Astrocyte (in vitro differentiated cells and primary cell): Measurements from ENCODE around the gene PCDH17. TPM values are rescaled to one million over a fixed set of nuclear protein-coding genes. Genes with fewer than 3 reads are reported as not detected.

Experiments used
- DNase-seq: peaks from one replicate; pipeline ENCODE4 v3.0.0-alpha.2; 2010; ENCODE audit warnings: low read depth
- FAIRE-seq: peaks from 2 replicates; lab custom pipeline; 2011; peaks lifted over from hg19 to GRCh38; lab: Jason Lieb, UNC
- H2AFZ ChIP-seq: 2 replicates; pipeline ENCODE4 v1.6.0; 2012; ENCODE audit warnings: low read depth, low read length, inconsistent platforms
- H3K27ac ChIP-seq: 2 replicates; pipeline ENCODE4 v1.5.1; 2011; ENCODE audit warnings: low read depth, low read length, inconsistent platforms
- H3K27me3 ChIP-seq: 2 replicates; pipeline ENCODE4 v1.6.0; 2011; ENCODE audit warnings: low read length, inconsistent platforms; ENCODE audit not compliant: insufficient read depth
- H3K36me3 ChIP-seq: 2 replicates; pipeline ENCODE4 v1.5.1; 2011; ENCODE audit warnings: low read length, inconsistent platforms; ENCODE audit not compliant: insufficient read depth
- H3K4me1 ChIP-seq: 2 replicates; pipeline ENCODE4 v1.5.1; 2011; ENCODE audit warnings: low read length, inconsistent platforms; ENCODE audit not compliant: insufficient read depth
- H3K4me2 ChIP-seq: 2 replicates; pipeline ENCODE4 v1.6.0; 2012; ENCODE audit warnings: low read length, inconsistent platforms
- H3K4me3 ChIP-seq: 2 replicates; pipeline ENCODE4 v1.5.1; 2011; ENCODE audit warnings: low read depth, mild to moderate bottlenecking, low read length, inconsistent platforms; ENCODE audit not compliant: insufficient read depth
- H3K79me2 ChIP-seq: 2 replicates; pipeline ENCODE4 v1.6.0; 2012; ENCODE audit warnings: mild to moderate bottlenecking, low read length, inconsistent platforms; ENCODE audit not compliant: insufficient read depth
- H3K9ac ChIP-seq: 2 replicates; pipeline ENCODE4 v1.6.0; 2012; ENCODE audit warnings: mild to moderate bottlenecking, low read length, inconsistent platforms
- H3K9me3 ChIP-seq: 2 replicates; pipeline ENCODE4 v1.5.1; 2012; ENCODE audit warnings: low read depth, mild to moderate bottlenecking, low read length, inconsistent platforms; ENCODE audit not compliant: insufficient read depth
- H4K20me1 ChIP-seq: 2 replicates; pipeline ENCODE4 v1.6.0; 2012; ENCODE audit warnings: low read length, inconsistent platforms; ENCODE audit not compliant: insufficient read depth
- H3K27ac Mint-ChIP-seq: one replicate; pipeline ENCODE4 v1.8.0; 2021; ENCODE audit warnings: mild to moderate bottlenecking, mixed read lengths; ENCODE audit not compliant: unreplicated experiment
- H3K27me3 Mint-ChIP-seq: one replicate; pipeline ENCODE4 v1.8.0; 2021; ENCODE audit warnings: low read depth, mixed read lengths; ENCODE audit not compliant: unreplicated experiment
- H3K36me3 Mint-ChIP-seq: one replicate; pipeline ENCODE4 v1.8.0; 2021; ENCODE audit warnings: low read depth, mixed read lengths; ENCODE audit not compliant: unreplicated experiment
- H3K4me1 Mint-ChIP-seq: one replicate; pipeline ENCODE4 v1.8.0; 2021; ENCODE audit warnings: low read depth, mixed read lengths; ENCODE audit not compliant: unreplicated experiment
- H3K4me3 Mint-ChIP-seq: one replicate; pipeline ENCODE4 v1.8.0; 2021; ENCODE audit warnings: mild to moderate bottlenecking, moderate library complexity, mixed read lengths; ENCODE audit not compliant: unreplicated experiment
- H3K9me3 Mint-ChIP-seq: one replicate; pipeline ENCODE4 v1.8.0; 2021; ENCODE audit warnings: mild to moderate bottlenecking, mixed read lengths; ENCODE audit not compliant: unreplicated experiment
- CTCF ChIP-seq: IDR thresholded peaks from 2 replicates; pipeline ENCODE4 v1.5.1; 2011; ENCODE audit warnings: low read depth, mild to moderate bottlenecking, inconsistent platforms, low read length, moderate library complexity; ENCODE audit not compliant: insufficient read depth
- EZH2 ChIP-seq: IDR thresholded peaks from 2 replicates; pipeline ENCODE4 v1.6.1; 2012; ENCODE audit warnings: mild to moderate bottlenecking, low read length, inconsistent platforms; ENCODE audit not compliant: insufficient read depth
- total RNA-seq: library from RNA; stranded (reverse); gene quantifications from 2 replicates; pipeline ENCODE4 v1.2.1, GENCODE V29; 2021

PCDH17 gene
- total RNA-seq, 1 donor from 2014 or later, result 2.1 TPM

GRCh38 chr13:57588639-57589038 is 42.9 kb upstream of the PCDH17 start:
- Histone ChIP-seq H3K36me3 (no peaks in the 10 kb centered on the region), H3K79me2 (no peaks in the 10 kb centered on the region), H3K27me3 (no peaks in the 10 kb centered on the region), H3K4me3 (no peak overlapping the region), H2AFZ (no peak overlapping the region), H3K4me1 (no peaks in the 10 kb centered on the region), H3K9me3 (no peaks in the 10 kb centered on the region), H4K20me1 (no peaks in the 10 kb centered on the region), H3K9ac (no peak overlapping the region), H3K4me2 (no peak overlapping the region), H3K27ac (no peak overlapping the region)
- Mint-ChIP-seq H3K4me3 (no peak overlapping the region), H3K36me3 (no peaks in the 10 kb centered on the region), H3K27me3 (no peaks in the 10 kb centered on the region), H3K9me3 (no peaks in the 10 kb centered on the region), H3K4me1 (no peaks in the 10 kb centered on the region), H3K27ac (no peak overlapping the region)
- no peak for TF ChIP-seq CTCF
- TF ChIP-seq EZH2, result no peak
- no peak for FAIRE-seq
- DNase-seq, result no peak

GRCh38 chr13:57595775-57596174 is 35.8 kb upstream of the PCDH17 start:
- H3K27me3 Mint-ChIP-seq, result no peaks in the 10 kb centered on the region
- H3K9me3 Mint-ChIP-seq, result no peaks in the 10 kb centered on the region
- no peak for FAIRE-seq
- no peaks in the 10 kb centered on the region for H3K4me1 Mint-ChIP-seq
- Histone ChIP-seq H3K4me1 (no peaks in the 10 kb centered on the region), H3K9me3 (no peaks in the 10 kb centered on the region), H3K27ac (no peak overlapping the region), H3K4me3 (no peak overlapping the region), H4K20me1 (no peaks in the 10 kb centered on the region), H3K27me3 (no peaks in the 10 kb centered on the region), H3K9ac (no peak overlapping the region), H3K36me3 (no peaks in the 10 kb centered on the region), H3K4me2 (no peak overlapping the region), H2AFZ (no peak overlapping the region), H3K79me2 (no peaks in the 10 kb centered on the region)
- H3K4me3 Mint-ChIP-seq, result no peak overlapping the region
- DNase-seq, result no peak
- H3K27ac Mint-ChIP-seq, result no peak overlapping the region
- TF ChIP-seq EZH2 (no peak), CTCF (no peak)
- no peaks in the 10 kb centered on the region for H3K36me3 Mint-ChIP-seq

GRCh38 chr13:57601536-57601935 is 30.0 kb upstream of the PCDH17 start:
- no peak overlapping the region for H3K4me3 Mint-ChIP-seq
- no peak for DNase-seq
- H3K4me1 ChIP-seq, result no peaks in the 10 kb centered on the region
- H3K9me3 Mint-ChIP-seq, result no peaks in the 10 kb centered on the region
- H3K4me2 ChIP-seq, result no peak overlapping the region
- H3K4me1 Mint-ChIP-seq, result no peaks in the 10 kb centered on the region
- no peaks in the 10 kb centered on the region for H3K9me3 ChIP-seq
- no peaks in the 10 kb centered on the region for H3K79me2 ChIP-seq
- no peak overlapping the region for H3K27ac Mint-ChIP-seq
- no peak overlapping the region for H3K9ac ChIP-seq
- no peaks in the 10 kb centered on the region for H3K36me3 ChIP-seq
- FAIRE-seq, result no peak
- H2AFZ ChIP-seq, result no peak overlapping the region
- H3K27me3 ChIP-seq, result no peaks in the 10 kb centered on the region
- TF ChIP-seq CTCF, result no peak
- TF ChIP-seq EZH2, result no peak
- H4K20me1 ChIP-seq, result no peaks in the 10 kb centered on the region
- H3K27me3 Mint-ChIP-seq, result no peaks in the 10 kb centered on the region
- no peak overlapping the region for H3K27ac ChIP-seq
- H3K4me3 ChIP-seq, result no peak overlapping the region
- H3K36me3 Mint-ChIP-seq, result no peaks in the 10 kb centered on the region
